ENCODE measurements around the gene SPHKAP.

The SPHKAP gene

DNA sequence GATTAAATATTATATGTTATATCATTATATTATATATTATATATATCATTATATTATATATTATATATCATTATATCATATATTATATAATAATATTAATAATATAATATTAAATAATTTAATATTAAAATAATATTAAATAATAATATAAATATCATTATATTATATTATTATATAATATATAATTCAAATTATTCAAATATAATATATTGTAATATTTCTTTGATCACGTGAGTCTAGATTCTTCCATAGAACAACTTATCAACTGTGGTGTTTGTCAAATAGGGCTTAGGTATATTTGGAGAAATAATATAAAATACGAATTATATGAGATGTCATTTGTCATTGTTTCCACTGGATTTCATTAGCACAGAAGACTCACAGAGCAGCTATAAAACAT is 77.3 kb downstream of the SPHKAP start:
- no peak for TF ChIP-seq CTCF (conservative IDR thresholded peaks at IDR 0.05; ENCODE audit: low read depth)
- H3K27ac ChIP-seq = no peak overlapping the region
- ChIA-PET POLR2A (ENCODE audit: low non-redundant PET) (no interaction called here), CTCF (no interaction called here)
- DNase-seq (ENCODE audit: low spot score) = no peak

DNA sequence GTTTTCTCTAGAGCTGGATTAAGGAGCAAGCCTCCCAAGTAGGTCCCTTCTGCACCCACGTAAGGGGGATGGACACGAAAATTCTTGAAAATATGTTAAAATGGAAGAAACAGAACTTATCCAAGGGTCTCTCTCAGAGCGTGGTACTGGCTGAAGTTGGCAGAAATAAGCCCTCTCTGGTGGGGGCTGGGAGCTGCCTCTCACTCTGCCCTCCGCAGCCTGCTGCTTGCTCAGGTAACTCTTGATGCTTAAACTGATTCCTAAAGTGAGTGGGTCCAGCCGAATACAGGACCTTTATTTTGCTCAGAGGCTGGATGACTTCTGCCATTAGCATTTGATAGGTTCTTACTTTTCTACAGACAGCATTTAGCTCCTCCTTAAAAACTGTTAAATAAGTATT is 78.1 kb downstream of the SPHKAP start:
- CTCF ChIA-PET = no interaction called here
- DNase-seq (ENCODE audit: low spot score) = no peak
- TF ChIP-seq CTCF (conservative IDR thresholded peaks at IDR 0.05; ENCODE audit: low read depth) = no peak
- POLR2A ChIA-PET (ENCODE audit: low non-redundant PET) = no interaction called here
- no peak overlapping the region for H3K27ac ChIP-seq

DNA sequence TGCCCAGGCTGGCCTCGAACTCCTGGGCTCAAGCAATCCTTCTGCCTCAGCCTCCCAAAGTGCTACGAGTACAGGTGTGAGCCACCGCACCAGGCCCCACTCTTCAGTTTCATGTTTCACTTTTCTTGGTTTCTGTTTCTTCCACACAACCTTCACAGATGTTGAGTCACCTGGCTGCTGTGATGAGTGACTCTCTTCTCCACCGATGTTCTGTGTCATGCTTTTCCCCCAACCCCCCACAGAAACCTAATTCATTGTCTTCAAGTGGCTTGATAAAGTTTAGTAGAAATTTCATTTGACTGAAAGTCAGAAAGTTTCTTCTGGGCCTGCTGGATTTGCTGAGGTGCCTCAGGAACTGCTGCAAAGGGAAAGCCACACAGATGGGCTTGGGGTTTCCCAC is 78.5 kb downstream of the SPHKAP start:
- H3K27ac ChIP-seq = no peak overlapping the region
- DNase-seq (ENCODE audit: low spot score) = no peak
- ChIA-PET CTCF (no interaction called here), POLR2A (ENCODE audit: low non-redundant PET) (no interaction called here)
- TF ChIP-seq CTCF (conservative IDR thresholded peaks at IDR 0.05; ENCODE audit: low read depth) = no peak

- DNase-seq (ENCODE audit: low spot score) = no peak
- ChIA-PET POLR2A (ENCODE audit: low non-redundant PET) (interaction anchor here (0.6 kb wide), 1 partner anchor 32 kb away, joined by 6 read pairs; no protein-coding TSS in a partner anchor), CTCF (interaction anchor here (0.6 to 0.7 kb wide), 2 partner anchors 32 to 75 kb away, joined by 3 to 4 read pairs; no protein-coding TSS in a partner anchor)
- H3K27ac ChIP-seq = no peak overlapping the region
- TF ChIP-seq CTCF (conservative IDR thresholded peaks at IDR 0.05; ENCODE audit: low read depth) = no peak
Observed at GRCh38 chr2:228094377-228094921, 87.0 kb downstream of the SPHKAP start.

GRCh38 chr2:228092056-228092455 is 89.4 kb downstream of the SPHKAP start:
- no peak for TF ChIP-seq CTCF (conservative IDR thresholded peaks at IDR 0.05; ENCODE audit: low read depth)
- H3K27ac ChIP-seq = no peak overlapping the region
- CTCF ChIA-PET = no interaction called here
- POLR2A ChIA-PET (ENCODE audit: low non-redundant PET) = no interaction called here
- DNase-seq (ENCODE audit: low spot score) = no peak

DNA sequence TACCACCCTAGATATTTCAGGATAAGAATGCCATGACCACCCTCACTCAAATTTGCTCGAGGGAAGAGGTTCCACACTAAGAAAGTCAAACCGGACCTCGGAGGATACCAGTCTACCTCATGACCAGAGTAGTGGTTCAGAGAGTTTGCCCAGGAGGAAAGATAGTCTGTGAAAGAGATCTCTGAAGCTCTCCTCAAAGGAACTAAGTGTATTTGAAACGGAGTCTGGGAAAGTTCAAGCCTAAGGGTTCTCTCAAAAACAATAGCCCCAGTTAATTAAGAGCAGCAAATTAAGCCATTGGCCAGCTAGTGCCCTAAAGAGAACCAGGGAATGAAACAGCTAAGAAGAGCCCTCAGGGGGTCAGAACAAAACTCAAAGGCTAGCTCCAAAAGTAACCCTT is 94.9 kb downstream of the SPHKAP start:
- CTCF ChIA-PET = no interaction called here
- TF ChIP-seq CTCF (conservative IDR thresholded peaks at IDR 0.05; ENCODE audit: low read depth) = no peak
- no peak for DNase-seq (ENCODE audit: low spot score)
- H3K27ac ChIP-seq = no peak overlapping the region
- POLR2A ChIA-PET (ENCODE audit: low non-redundant PET) = no interaction called here

DNA sequence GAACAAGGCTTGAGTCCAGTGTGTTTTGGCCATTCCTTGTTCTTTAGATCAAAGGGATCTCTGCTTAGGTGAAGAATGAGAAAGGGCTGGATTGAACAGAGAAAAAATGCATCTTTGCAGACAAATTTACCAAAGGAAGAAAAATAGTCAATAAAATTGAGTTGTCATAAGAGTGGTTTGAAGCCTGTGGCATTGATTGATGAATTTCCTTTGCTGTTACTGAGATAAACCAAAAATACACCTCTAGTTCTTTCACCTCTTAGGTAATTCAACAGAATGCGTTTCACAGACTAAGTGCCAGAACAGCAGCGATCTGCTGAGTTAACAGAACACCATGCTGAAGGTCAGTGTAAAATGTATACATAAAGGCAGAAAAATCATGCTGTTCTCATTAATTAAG is 96.8 kb downstream of the SPHKAP start:
- CTCF ChIA-PET = no interaction called here
- TF ChIP-seq CTCF (conservative IDR thresholded peaks at IDR 0.05; ENCODE audit: low read depth) = no peak
- no peak overlapping the region for H3K27ac ChIP-seq
- no peak for DNase-seq (ENCODE audit: low spot score)
- POLR2A ChIA-PET (ENCODE audit: low non-redundant PET) = no interaction called here
